Kasumi-1 (cell line): ENCODE results near the gene OR7C2.

Experiments
- DNase-seq, 2 experiments: peaks; one replicate each; lab custom pipeline; 2025; lab: John Stamatoyannopoulos, UW

The OR7C2 gene

DNA sequence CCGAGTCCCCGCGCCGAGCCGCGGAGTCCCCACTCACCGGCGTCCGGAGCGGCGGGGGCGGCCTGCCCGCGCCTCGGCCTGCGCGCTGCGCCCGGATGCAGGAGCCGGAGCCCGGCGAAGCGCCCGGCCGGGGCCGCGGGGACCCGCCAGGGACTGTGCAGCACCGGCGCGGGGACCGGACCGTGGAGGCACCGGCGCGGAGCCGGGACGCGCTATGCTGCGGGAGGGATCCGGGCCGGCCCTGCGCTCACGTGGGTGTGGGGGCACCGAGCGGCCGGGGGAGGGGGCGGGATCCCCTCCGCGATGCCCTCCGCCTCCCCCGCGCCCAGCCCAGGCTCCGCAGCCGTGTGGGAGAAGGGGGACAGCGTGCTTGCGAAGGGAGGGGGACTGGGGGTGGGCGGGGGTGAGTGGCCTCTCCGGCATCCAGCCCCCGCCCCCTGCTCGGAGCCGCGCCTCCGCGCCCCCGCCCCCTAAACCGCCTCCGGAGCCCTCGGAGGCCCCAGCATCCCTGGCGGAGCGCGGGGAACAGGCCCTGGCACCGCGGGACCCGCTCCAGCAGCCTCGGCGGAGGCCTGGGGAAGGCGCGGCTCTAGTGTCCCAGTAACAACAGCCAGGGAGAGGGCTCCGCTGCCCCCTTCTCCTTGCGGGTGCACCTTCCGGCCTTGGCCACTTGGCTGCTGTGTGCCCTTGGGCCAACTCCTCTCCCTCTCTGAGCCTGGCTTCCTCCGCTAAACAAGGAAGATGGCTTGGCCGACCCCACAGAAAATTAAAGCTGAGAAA is 38.4 kb downstream of the OR7C2 start, which contains the start of gene SLC1A6:
Gene SLC1A6, minus strand, starts transcription at position 389 of the 780 bp plus-strand sequence. CDS start 6,954 bp downstream, outside the sequence.
- DNase-seq: no peak

GRCh38 chr19:14985133-14985532 is 43.8 kb downstream of the OR7C2 start:
- no peak for DNase-seq
